ENCODE data around the gene SEC31A.

DNA sequence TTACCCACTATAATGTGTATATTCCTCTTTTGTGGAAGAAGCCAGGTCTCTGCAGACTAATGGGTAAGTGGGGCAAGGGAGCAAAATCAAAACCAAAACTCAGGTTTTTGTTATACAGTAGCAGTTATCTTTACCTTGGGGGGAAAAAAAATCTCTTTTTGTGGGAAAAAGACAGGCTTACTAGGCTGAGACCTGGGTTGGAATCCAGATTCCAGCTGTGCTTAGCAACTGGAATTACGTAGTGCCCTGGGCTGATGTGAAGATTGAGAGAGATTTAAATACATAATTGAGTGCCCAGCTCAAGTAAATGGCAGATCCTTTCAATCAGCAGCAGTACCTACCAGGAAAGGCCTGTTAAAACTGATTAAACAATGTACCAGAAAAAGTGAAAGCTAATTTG is 76.9 kb downstream of the SEC31A start:
- TF ChIP-seq, protein P1, sequence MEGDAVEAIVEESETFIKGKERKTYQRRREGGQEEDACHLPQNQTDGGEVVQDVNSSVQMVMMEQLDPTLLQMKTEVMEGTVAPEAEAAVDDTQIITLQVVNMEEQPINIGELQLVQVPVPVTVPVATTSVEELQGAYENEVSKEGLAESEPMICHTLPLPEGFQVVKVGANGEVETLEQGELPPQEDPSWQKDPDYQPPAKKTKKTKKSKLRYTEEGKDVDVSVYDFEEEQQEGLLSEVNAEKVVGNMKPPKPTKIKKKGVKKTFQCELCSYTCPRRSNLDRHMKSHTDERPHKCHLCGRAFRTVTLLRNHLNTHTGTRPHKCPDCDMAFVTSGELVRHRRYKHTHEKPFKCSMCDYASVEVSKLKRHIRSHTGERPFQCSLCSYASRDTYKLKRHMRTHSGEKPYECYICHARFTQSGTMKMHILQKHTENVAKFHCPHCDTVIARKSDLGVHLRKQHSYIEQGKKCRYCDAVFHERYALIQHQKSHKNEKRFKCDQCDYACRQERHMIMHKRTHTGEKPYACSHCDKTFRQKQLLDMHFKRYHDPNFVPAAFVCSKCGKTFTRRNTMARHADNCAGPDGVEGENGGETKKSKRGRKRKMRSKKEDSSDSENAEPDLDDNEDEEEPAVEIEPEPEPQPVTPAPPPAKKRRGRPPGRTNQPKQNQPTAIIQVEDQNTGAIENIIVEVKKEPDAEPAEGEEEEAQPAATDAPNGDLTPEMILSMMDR (IDR thresholded peaks at IDR 0.05; ENCODE audit: insufficient read depth, low read length): no peak
- no peak for TF ChIP-seq SPI1 (IDR thresholded peaks at IDR 0.05; ENCODE audit: borderline replicate concordance, low read depth)

All from HL-60 (cell line).